Osteocyte (in vitro differentiated cells): Measurements from ENCODE around the gene CEP20. TPM values are rescaled to one million over a fixed set of nuclear protein-coding genes. Genes with fewer than 3 reads are reported as not detected.

Experiments
- DNase-seq: peaks from one replicate; pipeline ENCODE4 v3.0.0; 2021; ENCODE audit warnings: mixed read lengths; ENCODE audit not compliant: unreplicated experiment; ENCODE audit errors: extremely low spot score
- H3K27ac Mint-ChIP-seq: one replicate; pipeline ENCODE4 v1.8.0; 2021; ENCODE audit warnings: mild to moderate bottlenecking, mixed read lengths; ENCODE audit not compliant: unreplicated experiment
- H3K27me3 Mint-ChIP-seq: one replicate; pipeline ENCODE4 v1.8.0; 2021; ENCODE audit warnings: mixed read lengths; ENCODE audit not compliant: unreplicated experiment
- H3K36me3 Mint-ChIP-seq: one replicate; pipeline ENCODE4 v1.8.0; 2021; ENCODE audit warnings: mixed read lengths; ENCODE audit not compliant: unreplicated experiment
- H3K4me1 Mint-ChIP-seq: one replicate; pipeline ENCODE4 v1.8.0; 2021; ENCODE audit warnings: mixed read lengths; ENCODE audit not compliant: unreplicated experiment
- H3K4me3 Mint-ChIP-seq: one replicate; pipeline ENCODE4 v1.8.0; 2021; ENCODE audit warnings: mild to moderate bottlenecking, moderate library complexity, mixed read lengths; ENCODE audit not compliant: unreplicated experiment
- H3K9me3 Mint-ChIP-seq: one replicate; pipeline ENCODE4 v1.8.0; 2021; ENCODE audit warnings: mixed read lengths; ENCODE audit not compliant: unreplicated experiment
- CTCF ChIP-seq: fragments of 200-600 bp; sonication (generic); IDR thresholded peaks from 2 replicates; pipeline ENCODE4 v1.5.0; 2021; ENCODE audit warnings: antibody characterized with exemption, mild to moderate bottlenecking, moderate library complexity
- total RNA-seq: library from RNA; stranded (reverse); gene quantifications from 2 replicates; pipeline ENCODE4 v1.2.1, GENCODE V29; 2021

Gene CEP20
- total RNA-seq, 1 donor from 2014 or later, result 24.3 TPM

DNA sequence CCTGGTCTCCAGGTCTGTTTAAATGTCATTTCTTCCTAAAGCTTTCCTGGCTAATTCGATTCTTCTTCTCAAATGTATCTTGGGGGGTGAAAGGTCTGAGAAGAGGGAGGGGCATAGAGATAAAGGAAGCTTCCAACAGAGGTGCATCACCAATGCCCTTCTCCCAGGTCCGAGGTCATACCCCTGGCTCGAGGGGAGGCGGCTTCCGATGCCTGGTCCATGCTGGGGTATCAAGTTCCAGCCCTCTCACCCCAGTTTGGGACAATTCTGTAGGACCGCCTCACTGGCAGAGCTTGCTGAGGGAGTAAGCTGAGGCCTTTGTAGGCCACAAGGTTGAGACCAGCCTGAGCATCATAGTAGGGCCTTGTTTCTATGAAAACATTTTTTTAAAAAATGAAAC, 10.3 kb upstream of the CEP20 start:
- no peak overlapping the region for H3K27ac Mint-ChIP-seq
- no peaks in the 10 kb centered on the region for H3K27me3 Mint-ChIP-seq
- DNase-seq, result no peak
- no peaks in the 10 kb centered on the region for H3K9me3 Mint-ChIP-seq
- H3K4me1 Mint-ChIP-seq, result peaks cover 7% of the 10 kb centered on the region
- TF ChIP-seq CTCF, result no peak
- H3K4me3 Mint-ChIP-seq, result no peak overlapping the region
- no peaks in the 10 kb centered on the region for H3K36me3 Mint-ChIP-seq

DNA sequence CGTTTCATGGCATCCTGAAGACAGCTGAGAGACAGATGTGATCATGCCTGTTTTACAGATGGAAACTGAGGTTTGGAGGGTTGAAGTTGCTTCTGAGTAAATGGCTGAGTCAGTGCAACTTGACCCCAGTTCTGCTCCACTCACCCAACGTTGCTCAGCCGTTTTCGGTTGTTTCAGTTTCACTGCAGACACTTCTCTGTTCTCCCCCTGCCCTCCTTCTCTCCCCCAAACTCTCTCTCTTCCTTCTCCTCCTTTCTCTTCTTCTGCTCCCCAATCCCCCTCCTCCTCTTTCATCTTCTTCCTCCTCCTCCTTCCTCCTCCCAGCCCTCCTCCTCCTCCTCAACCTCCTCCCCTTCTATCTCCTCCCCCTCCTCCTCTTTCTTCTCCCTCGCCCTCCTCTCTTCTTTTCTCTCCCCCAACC, 9.4 kb upstream of the CEP20 start:
- Mint-ChIP-seq H3K27me3 (no peaks in the 10 kb centered on the region), H3K9me3 (no peaks in the 10 kb centered on the region), H3K4me3 (no peak overlapping the region), H3K27ac (no peak overlapping the region), H3K4me1 (peaks cover 7% of the 10 kb centered on the region), H3K36me3 (no peaks in the 10 kb centered on the region)
- no peak for DNase-seq
- no peak for TF ChIP-seq CTCF

DNA sequence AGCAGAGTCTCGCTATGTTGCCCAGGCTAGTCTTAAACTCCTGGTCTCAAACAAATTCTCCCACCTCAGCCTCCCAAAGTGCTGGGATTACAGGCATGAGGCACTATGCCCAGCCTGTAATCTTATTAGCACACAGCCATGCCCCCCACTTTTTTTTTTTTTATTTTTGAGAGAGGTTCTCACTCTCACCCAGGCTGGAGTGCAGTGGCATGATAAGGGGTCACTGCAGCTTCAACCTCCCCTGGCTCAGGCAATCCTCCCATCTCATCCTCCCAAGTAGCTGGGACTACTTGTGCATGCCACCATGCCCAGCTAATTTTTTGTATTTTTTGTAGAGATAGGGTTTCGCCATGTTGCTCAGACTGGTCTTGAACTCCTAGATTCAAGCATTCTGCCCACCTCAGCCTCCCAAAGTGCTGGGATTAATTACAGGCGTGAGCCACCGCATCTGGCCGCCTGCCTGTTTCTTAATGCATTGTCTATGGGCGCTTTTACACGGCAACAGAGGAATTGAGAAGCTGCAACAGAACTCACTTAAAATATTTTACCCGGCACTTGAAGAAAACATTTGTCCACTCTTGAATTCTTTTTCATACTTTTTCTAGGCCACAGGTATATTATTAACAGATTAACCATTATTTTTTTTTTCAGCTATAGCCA, 8.8 kb upstream of the CEP20 start:
- no peak overlapping the region for H3K4me3 Mint-ChIP-seq
- DNase-seq, result no peak
- no peak overlapping the region for H3K27ac Mint-ChIP-seq
- H3K9me3 Mint-ChIP-seq, result no peaks in the 10 kb centered on the region
- no peaks in the 10 kb centered on the region for H3K27me3 Mint-ChIP-seq
- peaks cover 7% of the 10 kb centered on the region for H3K4me1 Mint-ChIP-seq
- H3K36me3 Mint-ChIP-seq, result no peaks in the 10 kb centered on the region
- no peak for TF ChIP-seq CTCF

- no peaks in the 10 kb centered on the region for H3K36me3 Mint-ChIP-seq
- H3K27ac Mint-ChIP-seq, result no peak overlapping the region
- no peaks in the 10 kb centered on the region for H3K27me3 Mint-ChIP-seq
- H3K4me3 Mint-ChIP-seq, result no peak overlapping the region
- H3K4me1 Mint-ChIP-seq, result peaks cover 7% of the 10 kb centered on the region
- no peak for TF ChIP-seq CTCF
- H3K9me3 Mint-ChIP-seq, result no peaks in the 10 kb centered on the region
- no peak for DNase-seq
Measured at GRCh38 chr16:15894571-15895374, 6.4 kb upstream of the CEP20 start.

GRCh38 chr16:15891508-15891907, 3.1 kb upstream of the CEP20 start:
- no peak overlapping the region for H3K4me3 Mint-ChIP-seq
- H3K9me3 Mint-ChIP-seq, result no peaks in the 10 kb centered on the region
- TF ChIP-seq CTCF, result no peak
- no peak for DNase-seq
- H3K27ac Mint-ChIP-seq, result no peak overlapping the region
- H3K4me1 Mint-ChIP-seq, result peaks cover 15% of the 10 kb centered on the region
- no peaks in the 10 kb centered on the region for H3K36me3 Mint-ChIP-seq
- no peaks in the 10 kb centered on the region for H3K27me3 Mint-ChIP-seq
